ENCODE data around the gene PLEKHJ1.

PLEKHJ1 gene

GRCh38 chr19:2233601-2234280 lies 2.4 kb downstream of the PLEKHJ1 start:
- no peak for TF ChIP-seq JUND (IDR thresholded peaks at IDR 0.05; ENCODE audit: low read depth)
- in situ Hi-C loops (cut with HindIII; ENCODE audit: low pct_unique_long_range_greater_than_20kb, low sequenced_read_pairs) = no loop called here

GRCh38 chr19:2232286-2233151 lies 3.6 kb downstream of the PLEKHJ1 start:
- no peak for TF ChIP-seq JUND (IDR thresholded peaks at IDR 0.05; ENCODE audit: low read depth)
- DNase-seq (ENCODE audit: low read depth in 1 of 2, low spot score in 1 of 2) = no peak
- in situ Hi-C loops (cut with HindIII; ENCODE audit: low pct_unique_long_range_greater_than_20kb, low sequenced_read_pairs) = no loop called here

More at GRCh38 chr19:2233601-2234280, 2.4 kb downstream of the PLEKHJ1 start:
- no peak for DNase-seq (ENCODE audit: low read depth in 1 of 2, low spot score in 1 of 2)

- peak in 1 of 2 experiments; percentile 28 for DNase-seq (ENCODE audit: low read depth in 1 of 2, low spot score in 1 of 2)
- in situ Hi-C loops (cut with HindIII; ENCODE audit: low pct_unique_long_range_greater_than_20kb, low sequenced_read_pairs) = no loop called here
- no peak for TF ChIP-seq JUND (IDR thresholded peaks at IDR 0.05; ENCODE audit: low read depth)
Measured at GRCh38 chr19:2231621-2232221, 4.4 kb downstream of the PLEKHJ1 start.

GRCh38 chr19:2230807-2231533 lies 5.2 kb downstream of the PLEKHJ1 start:
- no peak for DNase-seq (ENCODE audit: low read depth in 1 of 2, low spot score in 1 of 2)
- in situ Hi-C loops (cut with HindIII; ENCODE audit: low pct_unique_long_range_greater_than_20kb, low sequenced_read_pairs) = no loop called here
- no peak for TF ChIP-seq JUND (IDR thresholded peaks at IDR 0.05; ENCODE audit: low read depth)

- in situ Hi-C loops (cut with HindIII; ENCODE audit: low pct_unique_long_range_greater_than_20kb, low sequenced_read_pairs) = no loop called here
- no peak for DNase-seq (ENCODE audit: low read depth in 1 of 2, low spot score in 1 of 2)
- no peak for TF ChIP-seq JUND (IDR thresholded peaks at IDR 0.05; ENCODE audit: low read depth)
Measured at GRCh38 chr19:2230033-2230531, 6.0 kb downstream of the PLEKHJ1 start.

GRCh38 chr19:2229103-2230032 lies 6.8 kb downstream of the PLEKHJ1 start:
- DNase-seq (ENCODE audit: low read depth in 1 of 2, low spot score in 1 of 2) = no peak
- in situ Hi-C loops (cut with HindIII; ENCODE audit: low pct_unique_long_range_greater_than_20kb, low sequenced_read_pairs) = no loop called here

GRCh38 chr19:2228157-2229030 lies 7.7 kb downstream of the PLEKHJ1 start:
- in situ Hi-C loops (cut with HindIII; ENCODE audit: low pct_unique_long_range_greater_than_20kb, low sequenced_read_pairs) = no loop called here
- no peak for TF ChIP-seq JUND (IDR thresholded peaks at IDR 0.05; ENCODE audit: low read depth)
- DNase-seq (ENCODE audit: low read depth in 1 of 2, low spot score in 1 of 2) = no peak

More at GRCh38 chr19:2229103-2230032, 6.8 kb downstream of the PLEKHJ1 start:
- TF ChIP-seq JUND (IDR thresholded peaks at IDR 0.05; ENCODE audit: low read depth) = no peak

GRCh38 chr19:2227415-2228156 lies 8.5 kb downstream of the PLEKHJ1 start:
- DNase-seq (ENCODE audit: low read depth in 1 of 2, low spot score in 1 of 2) = no peak
- in situ Hi-C loops (cut with HindIII; ENCODE audit: low pct_unique_long_range_greater_than_20kb, low sequenced_read_pairs) = no loop called here
- TF ChIP-seq JUND (IDR thresholded peaks at IDR 0.05; ENCODE audit: low read depth) = no peak

- DNase-seq (ENCODE audit: low read depth in 1 of 2, low spot score in 1 of 2) = no peak
- TF ChIP-seq JUND (IDR thresholded peaks at IDR 0.05; ENCODE audit: low read depth) = no peak
- in situ Hi-C loops (cut with HindIII; ENCODE audit: low pct_unique_long_range_greater_than_20kb, low sequenced_read_pairs) = no loop called here
Measured at GRCh38 chr19:2226840-2227360, 9.2 kb downstream of the PLEKHJ1 start.

All from T47D (cell line).